Activated CD4-positive, alpha-beta T cell treated with anti-CD3 and anti-CD28 coated beads for 48 hours (primary cell): ENCODE data around the gene MAD1L1.
"Not testable (repeated sequence)": the region's sequence is repeated elsewhere in the genome, so short reads cannot be mapped to it uniquely, and the experiment has no call there.

Experiments
- DNase-seq: peaks from one replicate; pipeline ENCODE4 v3.0.0-alpha.2; 2020

The MAD1L1 gene

DNA sequence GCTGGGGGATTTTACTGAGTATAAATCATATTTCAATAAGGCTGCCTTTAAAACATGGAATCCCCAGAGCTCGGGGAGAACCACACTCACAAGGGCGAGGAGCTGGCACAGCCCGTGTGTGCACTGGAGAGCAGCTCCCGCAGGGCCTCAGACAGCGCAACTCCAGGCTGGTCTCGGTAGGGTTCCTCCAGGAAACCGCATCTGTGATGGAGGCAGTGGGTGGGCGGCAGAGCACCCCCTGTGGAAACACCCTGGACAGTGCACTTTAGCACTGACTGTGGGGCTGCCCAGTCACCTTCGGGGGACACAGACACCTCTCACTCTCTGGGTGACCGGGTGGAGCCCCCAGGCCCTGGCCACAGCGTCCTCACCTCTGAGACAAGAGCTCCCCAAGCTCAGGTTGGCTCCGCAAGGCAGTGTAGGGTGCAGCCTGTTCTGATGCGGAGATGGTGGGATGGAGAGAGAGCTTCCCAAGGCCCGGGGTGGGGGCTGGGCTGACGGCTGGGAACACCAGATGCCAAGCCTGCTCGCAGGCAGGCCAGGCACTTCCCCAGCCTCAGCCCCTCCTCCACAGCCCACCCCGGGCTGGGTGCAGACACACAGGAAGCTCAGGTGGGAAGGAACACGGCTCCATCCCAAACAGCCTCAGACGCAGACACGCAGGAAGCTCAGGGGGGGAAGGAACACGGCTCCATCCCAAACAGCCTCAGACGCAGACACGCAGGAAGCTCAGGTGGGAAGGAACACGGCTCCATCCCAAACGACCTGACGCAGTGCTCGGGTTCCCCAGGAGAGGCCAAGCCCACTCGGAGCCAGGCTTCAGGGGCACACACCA, 224.4 kb downstream of the MAD1L1 start:
- DNase-seq: no peak

DNA sequence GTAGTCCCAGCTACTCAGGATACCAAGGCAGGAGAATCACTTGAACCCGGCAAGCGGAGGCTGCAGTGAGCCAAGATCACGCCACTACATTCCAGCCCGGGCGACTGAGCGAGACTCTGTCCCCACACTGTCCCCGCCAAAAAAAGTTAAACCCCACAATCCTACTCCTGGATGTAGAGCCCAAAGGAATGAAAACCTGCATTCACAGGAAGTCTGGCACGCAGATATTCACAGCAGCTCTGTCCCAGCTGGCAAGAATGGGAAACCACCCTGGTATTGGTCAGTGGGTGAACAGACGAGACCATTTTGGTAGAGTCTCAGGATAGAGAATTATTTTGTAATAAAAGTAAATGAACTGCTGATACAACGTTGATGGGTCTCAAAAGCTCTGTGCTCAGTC, 225.2 kb downstream of the MAD1L1 start:
- no peak for DNase-seq

DNA sequence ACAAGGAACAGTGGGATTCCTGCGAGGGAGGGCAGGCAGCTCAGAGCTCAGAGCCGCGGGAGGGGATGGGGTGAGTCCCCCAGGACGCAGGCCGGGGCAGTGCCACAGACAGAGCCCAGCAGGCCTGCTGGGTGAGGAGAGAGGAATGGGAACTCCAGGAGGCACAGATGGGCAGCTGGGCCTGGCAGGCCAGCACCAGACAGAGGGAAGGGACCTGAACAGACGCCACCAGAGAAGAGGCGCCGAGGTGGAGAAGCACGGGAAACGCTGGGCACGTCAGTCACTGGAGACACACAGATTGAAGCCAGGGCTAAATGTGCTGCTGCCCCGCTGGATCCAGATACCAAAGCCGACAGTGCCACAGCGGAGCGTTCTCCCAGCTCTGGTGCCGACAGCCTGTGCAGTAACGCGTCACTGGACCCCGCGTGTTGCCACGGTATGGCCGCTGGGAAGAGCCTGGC, 225.8 kb downstream of the MAD1L1 start:
- DNase-seq: no peak

DNA sequence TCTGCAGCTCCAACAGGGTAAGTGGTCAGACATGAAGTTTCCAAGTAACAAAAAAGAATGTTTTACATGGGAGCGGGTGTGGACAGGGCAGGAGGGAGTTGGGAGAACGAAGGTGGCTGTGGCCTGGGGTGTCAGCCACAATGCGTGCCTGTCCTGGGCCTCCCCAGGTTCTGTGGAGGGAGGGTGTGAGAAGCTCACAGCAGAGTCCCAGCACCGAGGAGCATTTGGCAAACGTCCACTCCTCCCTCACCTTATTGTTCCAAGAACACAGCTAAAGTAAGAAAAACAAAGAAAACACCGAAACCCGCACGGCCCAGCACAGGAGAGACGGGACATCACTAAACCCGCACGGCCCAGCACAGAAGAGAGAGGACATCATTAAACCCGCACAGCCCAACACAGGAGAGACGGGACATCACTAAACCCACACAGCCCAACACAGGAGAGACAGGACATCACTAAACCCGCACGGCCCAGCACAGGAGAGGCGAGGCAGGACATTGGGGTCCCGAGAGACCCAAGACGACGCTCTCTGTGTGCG, 226.4 kb downstream of the MAD1L1 start:
- DNase-seq: no peak

DNA sequence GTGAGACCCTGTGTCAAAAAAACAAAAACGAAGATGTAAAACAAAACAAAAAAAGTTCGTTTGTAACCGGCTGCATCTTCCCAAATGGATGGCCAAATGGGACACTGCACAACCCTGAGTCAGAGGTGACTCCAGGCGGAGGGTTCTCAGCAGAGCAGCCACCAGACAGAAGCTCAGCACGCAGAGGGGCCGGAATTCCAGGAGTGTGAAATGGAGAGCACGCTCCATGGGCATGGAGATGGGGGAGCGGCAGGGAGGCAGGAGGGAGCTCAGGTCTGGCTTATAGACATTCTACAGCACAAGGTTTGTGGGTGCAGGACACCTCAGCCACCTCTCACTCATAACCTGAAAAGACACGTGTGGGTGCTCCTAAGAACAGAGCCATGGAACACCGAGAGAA, 227.0 kb downstream of the MAD1L1 start:
- no peak for DNase-seq

DNA sequence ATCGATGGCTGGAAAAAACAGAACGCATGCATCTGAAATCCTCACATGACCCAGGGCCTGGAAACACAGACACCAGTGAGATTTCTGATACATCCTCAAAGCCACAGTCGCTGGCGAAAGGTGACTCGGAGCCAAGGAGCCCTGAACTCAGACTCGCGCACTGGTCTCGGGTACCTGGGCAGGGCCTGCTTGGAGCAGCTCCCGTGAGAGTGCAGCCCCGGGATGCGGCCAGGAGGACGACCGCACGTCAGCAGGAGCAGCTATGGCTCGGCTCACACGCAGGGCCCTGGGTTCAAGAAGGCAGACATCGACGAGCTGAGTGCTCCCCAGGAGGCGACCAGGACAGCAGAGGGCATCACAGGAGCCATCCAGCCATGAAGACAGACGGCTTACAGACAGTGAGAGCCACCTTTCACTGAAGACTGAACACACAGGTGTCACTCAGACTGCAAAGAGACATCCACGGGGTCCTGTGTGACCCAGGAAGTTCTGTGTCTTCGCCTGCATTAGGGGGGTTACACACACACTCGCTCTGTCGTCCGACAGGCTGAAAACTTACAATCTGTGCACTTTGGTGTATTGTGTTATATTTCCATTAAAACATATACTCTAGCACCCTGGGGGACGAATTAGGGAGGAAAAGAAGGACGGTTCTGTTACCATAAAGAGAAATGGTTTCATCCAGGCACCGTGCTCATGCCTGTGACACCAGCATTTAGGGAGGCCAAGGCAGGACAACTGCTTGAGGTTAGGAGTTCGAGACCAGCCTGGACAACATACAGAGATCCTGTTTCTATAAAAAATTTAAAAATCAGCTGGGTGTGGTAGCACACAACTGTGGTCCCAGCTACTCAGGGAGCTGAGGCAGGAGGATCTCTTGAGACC, 227.7 kb downstream of the MAD1L1 start:
- no peak for DNase-seq

DNA sequence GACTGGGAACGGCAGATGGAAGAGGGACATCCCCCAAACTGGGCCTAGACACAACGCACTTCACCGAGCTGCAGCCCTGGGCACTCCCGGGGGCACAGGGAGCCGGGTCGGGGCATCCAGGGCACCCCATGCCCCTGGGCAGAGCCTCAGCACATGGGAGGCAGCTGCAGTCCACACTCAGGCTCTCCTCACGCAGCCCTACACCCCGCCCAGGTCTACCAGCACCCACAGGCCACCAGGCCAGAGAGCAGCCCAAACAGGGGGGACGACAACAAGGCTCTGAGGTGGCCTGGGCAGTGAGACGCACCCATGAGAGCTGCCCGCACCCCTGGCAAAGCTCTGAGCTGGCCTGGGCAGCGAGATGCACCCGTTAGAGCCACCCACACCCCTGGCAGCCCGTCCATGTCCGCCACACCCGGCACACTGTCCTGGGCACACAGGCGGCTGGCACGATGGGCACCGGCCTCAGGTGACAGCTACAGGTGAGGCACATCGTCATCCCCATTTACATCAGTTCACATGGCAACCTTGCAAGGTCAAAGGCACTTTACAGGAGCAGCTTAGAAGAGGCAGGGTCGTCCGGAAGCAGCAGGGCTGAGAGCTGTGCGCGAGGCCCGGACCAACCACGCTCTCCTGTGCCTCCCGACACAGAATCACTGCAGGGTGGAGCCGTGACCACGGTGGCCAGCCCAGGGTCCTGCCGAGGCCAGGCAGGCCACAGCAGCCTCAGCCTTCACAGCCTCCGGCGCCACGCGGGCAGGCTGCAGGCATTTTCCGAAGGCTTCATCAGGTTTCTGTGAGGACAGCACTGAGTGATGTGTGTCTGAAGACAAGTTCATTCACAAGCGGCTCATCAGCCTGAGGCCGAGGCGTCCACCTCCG, 228.6 kb downstream of the MAD1L1 start:
- DNase-seq: no peak

DNA sequence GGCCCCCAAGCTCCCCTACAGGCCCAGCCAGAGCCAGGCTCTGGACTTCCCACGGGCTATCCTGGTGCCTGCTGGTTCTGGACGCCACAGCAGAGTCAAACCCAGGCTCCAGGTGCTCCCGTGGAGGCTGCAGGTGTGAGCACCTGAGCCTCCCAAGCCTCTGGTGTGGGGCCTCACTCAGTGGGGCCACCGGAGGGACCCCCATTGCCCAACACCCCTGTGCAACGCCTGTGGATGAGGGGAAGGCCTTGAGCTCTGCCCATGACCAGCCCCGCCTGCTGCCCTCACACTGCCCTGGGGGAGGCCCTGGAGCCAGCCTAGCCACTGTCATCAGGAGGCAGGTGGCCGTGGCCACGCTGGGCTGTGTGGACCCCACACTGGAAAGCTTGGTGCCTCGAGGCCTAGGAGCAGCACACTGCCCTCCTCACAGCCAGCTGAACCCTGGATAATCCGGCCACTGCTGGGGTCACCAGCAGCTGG, 229.3 kb downstream of the MAD1L1 start:
- DNase-seq: no peak

DNA sequence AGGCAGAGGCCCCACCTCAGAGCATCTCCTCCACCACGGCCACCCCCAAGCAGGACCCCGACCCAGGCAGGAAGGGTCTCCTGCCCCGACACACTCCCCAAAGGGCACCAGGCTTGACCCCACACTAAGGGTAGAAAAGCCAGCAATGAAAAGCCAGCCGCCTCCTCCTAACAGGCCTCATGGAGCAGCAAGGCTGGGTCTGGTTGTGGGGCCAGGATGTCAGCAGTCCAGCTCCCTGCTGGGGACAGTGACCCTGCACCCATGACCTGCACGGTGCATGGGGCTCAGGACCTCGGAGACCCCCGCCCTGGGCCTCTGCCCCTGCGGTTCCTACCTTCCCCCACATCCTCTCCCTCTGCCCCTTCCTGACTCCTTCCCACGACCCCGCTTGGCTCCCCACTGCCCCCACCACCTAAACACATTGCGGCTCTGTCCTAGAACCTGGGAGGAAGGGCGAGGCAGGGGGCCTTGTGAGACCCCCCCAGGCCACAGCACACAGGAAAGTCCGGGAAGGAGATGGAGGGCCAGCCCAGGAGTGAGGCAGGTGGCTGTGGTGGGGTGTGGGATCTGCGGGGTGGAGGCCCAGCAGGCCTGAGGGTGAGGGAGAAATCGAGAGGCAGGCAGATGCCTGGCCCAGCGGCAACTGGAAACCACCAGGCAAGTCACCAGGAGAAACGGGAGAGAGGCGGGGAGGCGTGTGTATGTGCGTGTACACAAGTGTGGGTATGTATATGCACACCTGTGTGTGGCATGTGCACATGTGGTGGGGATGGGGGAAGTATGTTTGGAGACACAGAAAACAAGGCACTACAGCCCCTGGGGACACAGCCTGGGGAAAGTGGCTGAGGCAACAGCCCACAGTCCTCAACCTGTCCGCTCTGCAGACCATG, 229.9 kb downstream of the MAD1L1 start:
- no peak for DNase-seq

DNA sequence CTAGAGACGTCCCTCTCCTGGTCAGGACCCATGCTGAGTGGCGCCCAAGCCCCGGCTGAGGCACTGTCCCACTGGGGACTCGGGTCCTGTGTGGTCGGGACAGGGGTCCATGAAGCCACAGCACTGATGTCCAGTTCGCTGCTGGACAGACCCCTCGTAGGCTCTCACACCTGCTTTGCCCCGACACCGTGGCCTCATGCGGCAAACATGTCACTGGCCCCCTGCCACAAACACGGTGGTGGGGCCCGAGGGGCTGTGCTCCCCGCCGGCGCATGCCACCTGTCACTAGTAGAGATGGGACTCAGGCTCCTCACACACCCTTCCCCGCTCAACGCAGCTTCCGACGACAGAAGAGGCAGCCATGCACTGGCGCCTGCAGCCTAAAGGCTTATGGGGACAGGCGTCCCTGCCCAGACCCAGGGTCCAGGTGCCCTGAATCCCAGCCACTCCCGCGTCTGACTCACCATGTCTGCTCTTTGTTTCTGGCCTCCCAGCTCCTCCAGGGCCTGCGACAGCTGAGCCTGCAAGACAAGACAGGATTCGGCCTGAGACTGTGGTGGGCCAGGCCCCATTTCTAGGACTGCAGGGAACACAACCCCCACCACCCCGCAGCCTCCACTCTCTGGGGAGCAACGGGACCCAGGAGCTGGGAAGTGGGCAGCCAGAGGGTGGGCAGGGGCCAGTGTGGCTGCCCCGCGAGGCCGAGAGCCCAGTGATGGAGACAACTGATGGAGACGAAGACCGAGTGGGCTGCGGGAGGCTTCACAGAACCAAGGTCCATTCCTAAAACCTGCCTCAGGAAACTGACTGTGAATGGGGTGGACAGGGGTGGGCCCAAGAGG, 230.9 kb downstream of the MAD1L1 start:
- DNase-seq: no peak

DNA sequence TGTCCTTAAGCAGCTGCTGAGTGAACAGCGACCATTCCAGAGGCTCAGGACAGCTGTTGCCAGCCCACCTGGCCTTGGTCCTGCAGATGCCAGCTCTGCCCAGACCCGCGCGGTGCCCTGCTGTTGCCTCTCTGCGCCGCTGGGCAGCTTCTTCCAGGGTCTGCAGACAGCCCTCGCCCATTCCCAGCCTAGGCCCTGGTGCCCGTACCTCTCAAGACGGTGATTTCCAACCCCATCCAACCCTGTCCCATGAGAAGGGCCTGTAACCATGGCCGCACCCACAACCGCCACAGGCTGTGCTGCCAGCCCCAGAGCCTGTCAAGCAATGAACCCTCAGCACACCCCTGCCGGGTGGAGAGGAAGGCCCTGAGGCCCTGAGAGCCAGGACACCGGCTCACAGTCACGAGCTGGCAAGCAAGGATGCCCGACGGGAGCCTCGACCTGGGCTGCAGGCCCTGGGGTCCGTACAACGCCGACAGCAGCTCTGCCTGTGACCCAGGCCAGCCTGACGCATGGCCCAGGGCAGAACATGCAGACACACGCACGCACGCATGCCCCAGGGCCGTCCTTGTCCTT, 231.9 kb downstream of the MAD1L1 start:
- no peak for DNase-seq

DNA sequence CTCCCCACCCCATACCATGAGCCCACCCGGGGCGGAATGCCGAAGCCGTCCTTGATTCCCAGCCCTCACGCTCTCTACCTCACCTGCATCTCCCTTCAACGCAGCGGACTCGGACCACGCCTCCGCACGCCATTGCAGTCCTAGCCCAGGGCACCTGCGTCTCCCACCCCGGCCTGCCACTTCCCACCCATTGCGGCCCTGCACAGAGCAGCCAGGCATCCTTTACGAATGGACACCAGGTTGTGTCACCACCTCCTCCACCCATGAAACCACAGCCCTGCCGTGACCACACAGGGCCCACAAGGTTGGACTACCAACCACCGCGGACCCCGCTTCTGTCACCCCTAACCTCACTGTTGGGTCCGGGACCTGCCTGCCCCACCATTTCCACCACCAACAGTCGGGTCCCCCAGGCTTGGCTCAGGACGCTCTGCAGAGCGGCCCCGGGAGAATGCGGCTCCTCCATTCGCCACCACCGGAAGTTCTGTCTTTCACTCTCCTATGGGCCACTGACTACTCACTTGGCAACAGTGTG, 232.5 kb downstream of the MAD1L1 start:
- no peak for DNase-seq

DNA sequence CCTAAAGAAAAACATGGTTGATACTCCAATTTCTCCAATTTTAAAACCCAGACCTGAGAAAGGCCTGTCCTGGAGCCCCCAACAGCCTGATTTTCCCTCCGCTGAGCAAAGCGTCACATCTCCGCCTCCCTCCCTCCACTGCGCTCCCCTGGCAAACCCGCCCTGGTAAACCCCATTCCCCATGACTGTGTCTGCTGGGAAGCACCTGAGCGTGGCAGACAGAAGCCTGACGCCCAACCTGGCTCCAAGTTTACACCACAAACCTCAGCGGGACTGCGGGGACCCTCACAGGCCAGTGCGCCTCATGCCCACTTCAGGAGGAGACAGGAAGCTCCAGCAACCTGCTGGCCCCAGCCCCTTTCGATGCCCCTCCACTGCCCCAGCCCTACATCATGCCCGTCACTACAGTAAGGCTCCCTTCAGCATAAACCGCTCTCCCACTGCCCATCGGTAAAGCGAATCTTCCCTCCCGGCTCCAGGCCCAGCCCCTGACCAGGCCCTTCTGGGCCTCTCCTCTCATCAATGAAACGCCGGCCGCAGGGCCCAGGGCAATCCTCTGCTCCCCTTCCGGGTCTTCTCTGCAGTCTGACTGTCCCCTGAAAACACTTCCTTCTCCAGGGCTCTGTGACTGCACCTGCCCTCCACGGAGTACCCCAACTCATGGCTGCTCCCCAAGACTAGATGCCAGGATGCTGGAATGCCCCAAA, 233.3 kb downstream of the MAD1L1 start:
- DNase-seq: no peak

DNA sequence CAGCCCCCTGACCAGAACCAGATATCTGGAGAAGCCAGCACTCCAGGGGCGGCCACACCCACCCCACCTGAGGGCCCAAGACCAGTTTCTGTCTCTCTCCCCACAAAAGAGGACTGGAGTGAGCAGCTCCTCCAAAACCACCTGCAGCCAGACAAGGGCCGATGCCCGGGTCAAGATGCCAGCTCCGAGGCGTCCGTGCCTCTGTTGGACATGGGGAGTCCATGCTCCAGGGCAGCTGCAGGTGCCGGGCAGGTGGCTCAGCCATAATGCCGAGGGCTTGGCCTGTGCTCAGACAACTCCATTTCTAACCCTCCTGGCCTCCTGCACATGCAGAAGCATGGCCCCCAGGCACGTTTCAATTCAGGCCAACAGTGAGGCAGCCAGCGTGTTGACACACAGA, 234.6 kb downstream of the MAD1L1 start:
- no peak for DNase-seq

DNA sequence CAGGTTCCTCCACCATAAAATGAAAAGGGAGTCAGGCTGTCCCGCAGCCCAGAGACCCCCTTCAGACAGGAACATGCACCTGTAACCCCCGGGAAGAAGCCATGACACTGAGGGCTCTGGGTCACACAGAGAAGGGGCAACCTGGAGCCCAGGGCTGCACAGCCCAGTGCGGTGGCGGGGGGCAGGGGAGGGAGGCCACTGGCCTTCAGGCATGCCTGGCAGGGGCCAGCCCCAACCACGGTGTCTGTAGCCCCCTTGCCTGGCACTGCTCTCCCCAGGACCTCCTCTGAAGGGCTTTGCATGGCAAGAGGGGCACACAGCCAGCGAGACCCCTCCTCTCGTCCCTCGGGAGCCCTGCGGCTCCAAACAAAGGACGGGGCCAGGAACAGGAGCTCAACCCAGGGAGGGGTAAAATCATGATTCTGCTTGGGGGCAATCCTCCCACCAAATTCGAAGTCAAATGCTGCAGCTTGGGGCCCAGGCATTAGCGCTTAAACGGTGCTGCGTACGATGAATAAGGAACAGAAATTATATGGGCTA, 235.1 kb downstream of the MAD1L1 start:
- DNase-seq: no peak

DNA sequence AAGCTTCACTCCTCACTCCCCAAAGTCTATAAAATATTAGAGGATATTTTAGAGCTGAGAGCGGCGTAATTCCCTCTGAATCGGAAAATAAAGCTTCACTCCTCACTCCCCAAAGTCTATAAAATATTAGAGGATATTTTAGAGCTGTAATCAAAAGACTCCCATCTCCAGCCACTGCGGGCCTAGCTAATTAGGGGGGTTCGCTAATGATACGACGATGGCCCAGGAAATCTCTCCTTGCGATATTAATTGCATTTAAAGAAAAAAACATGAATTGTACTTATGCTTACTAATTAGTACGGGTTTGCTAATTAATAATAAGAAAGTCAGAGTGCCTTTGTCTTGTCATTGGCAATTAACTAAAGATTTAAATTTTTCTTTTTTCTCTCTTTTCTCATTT, 235.9 kb downstream of the MAD1L1 start:
- DNase-seq: no peak

DNA sequence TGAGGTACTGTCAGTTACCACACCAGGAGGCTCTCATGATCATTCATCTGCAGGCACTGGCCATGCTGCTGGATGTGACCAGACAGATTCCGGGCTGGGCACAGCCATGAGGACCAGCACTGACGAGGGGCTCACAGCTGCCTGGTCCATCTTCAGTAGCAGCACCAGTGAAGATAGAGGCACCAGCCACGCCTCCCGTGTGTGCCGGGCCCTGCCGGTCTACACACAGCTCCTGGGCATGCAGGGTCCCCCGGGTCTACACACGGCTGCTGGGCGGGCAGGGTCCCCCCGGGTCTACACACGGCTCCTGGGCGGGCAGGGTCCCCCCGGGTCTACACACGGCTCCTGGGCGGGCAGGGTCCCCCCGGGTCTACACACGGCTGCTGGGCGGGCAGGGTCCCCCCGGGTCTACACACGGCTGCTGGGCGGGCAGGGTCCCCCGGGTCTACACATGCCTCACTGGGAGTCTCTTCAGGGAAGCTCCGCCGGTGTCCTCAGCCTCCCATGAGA, 236.8 kb downstream of the MAD1L1 start:
- not testable (repeated sequence) for DNase-seq

DNA sequence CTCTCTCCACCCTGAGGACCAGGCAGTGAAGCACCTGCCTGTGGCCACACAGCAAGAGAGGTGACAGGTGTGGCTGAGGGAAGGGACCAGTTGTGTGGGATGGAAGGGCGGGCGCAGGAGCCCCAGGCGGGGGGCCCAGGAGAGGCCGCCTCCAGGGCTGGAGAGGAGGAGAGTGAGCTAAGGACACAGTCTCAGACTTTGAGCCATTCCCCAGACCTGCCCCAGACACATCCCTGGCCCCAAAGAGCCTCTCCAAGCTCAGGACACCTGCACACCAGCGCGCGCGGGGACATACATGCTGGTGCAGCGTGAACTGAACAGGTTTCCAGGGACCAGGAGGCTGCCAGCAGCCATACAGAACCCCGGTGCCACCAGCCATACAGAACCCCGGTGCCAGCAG, 237.3 kb downstream of the MAD1L1 start:
- no peak for DNase-seq

DNA sequence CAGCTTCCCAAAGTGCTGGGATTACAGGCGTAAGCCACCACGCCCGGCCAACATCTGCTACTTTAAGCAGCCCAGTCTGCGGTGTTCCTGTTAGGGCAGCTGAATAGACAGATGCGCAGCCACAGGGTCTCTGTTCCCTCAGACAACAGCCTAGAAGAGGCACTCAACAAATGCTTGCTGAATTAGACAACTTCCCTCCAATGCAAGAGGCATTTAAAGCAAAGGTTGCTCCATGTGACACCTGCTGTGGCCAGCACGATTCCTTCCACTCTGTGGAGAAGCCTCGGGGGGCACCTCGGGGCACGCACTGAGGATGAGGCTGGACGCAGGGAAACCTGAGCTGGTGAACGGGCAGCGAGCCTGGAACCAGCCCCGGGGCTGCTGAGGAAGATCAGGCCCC, 237.8 kb downstream of the MAD1L1 start:
- no peak for DNase-seq
